Peyer's patch (tissue), 4 donors: ENCODE results near the gene PHPT1. TPM values are rescaled to one million over a fixed set of nuclear protein-coding genes. Genes with fewer than 3 reads are reported as not detected.
"Not testable (repeated sequence)": the region's sequence is repeated elsewhere in the genome, so short reads cannot be mapped to it uniquely, and the experiment has no call there.

ENCODE experiments used
- DNase-seq, 3 donors: peaks; one replicate each; pipeline ENCODE4 v3.0.0-alpha.2; 2017 to 2019
- H3K27ac ChIP-seq, 4 donors: fragments of 200-600 bp; sonication (generic); one replicate each; pipeline ENCODE4 v1.5.1; 2016 to 2019
- H3K27me3 ChIP-seq, 2 donors: fragments of 200-600 bp; sonication (generic); one replicate each; pipeline ENCODE4 v1.5.1; 2019
- H3K36me3 ChIP-seq, 3 donors: fragments of 200-600 bp; sonication (generic); one replicate each; pipeline ENCODE4 v1.5.1; 2016 to 2019
- H3K4me1 ChIP-seq, 4 donors: fragments of 200-600 bp; sonication (generic); one replicate each; pipeline ENCODE4 v1.5.1; 2016 to 2019
- H3K4me3 ChIP-seq, 4 donors: fragments of 200-600 bp; sonication (generic); 1 replicate in 3 of 4; 2 replicates in 1 of 4; pipeline ENCODE4 v1.5.1; 2016 to 2019; ENCODE audit warnings: mild to moderate bottlenecking in 1 of 4
- H3K9me3 ChIP-seq, 4 donors: fragments of 200-600 bp; sonication (generic); one replicate each; pipeline ENCODE4 v1.5.1; 2016 to 2019; ENCODE audit warnings: mild to moderate bottlenecking in 1 of 4
- CTCF ChIP-seq, 6 experiments: fragments of 450-650 bp in 4 of 6; fragments of 200-600 bp in 2 of 6; sonication (generic) in 1 of 6; IDR thresholded peaks; one replicate each; pipeline ENCODE4 v1.5.1; 2017 to 2019; ENCODE audit warnings: antibody characterized with exemption in 6 of 6, mild to moderate bottlenecking in 3 of 6, moderate library complexity in 1 of 6
- POLR2A ChIP-seq, 2 donors: fragments of 450-650 bp; IDR thresholded peaks; one replicate each; pipeline ENCODE4 v1.5.1; 2017; ENCODE audit warnings: antibody characterized with exemption in 2 of 2, mild to moderate bottlenecking in 2 of 2, moderate library complexity in 2 of 2
- total RNA-seq, 4 donors: library from RNA; depleted of rRNA; stranded (reverse); fragments of >200 nt; gene quantifications; one replicate each; pipeline ENCODE4 v1.1.0, GENCODE V29; 2016

The PHPT1 gene
- total RNA-seq, 4 donors from 2014 or later, result 66.0 to 120 (median 96.5) TPM

GRCh38 chr9:136843801-136844740 is 5.1 kb upstream of the PHPT1 start:
- H3K4me1 ChIP-seq, result peaks cover 17 to 65% (median 35%) of the 10 kb centered on the region in 4 donors
- H3K4me3 ChIP-seq, result peak overlapping the region in 3 of 4 donors; percentile 55 to 65 (median 60)
- DNase-seq, result peak in 2 of 3 donors; percentile 57 to 78
- peaks cover 0 to 15% (median 0%) of the 10 kb centered on the region in 3 donors for H3K36me3 ChIP-seq
- H3K27me3 ChIP-seq, result peaks cover 0 to 16% of the 10 kb centered on the region in 2 donors
- TF ChIP-seq CTCF (IDR thresholded peaks at IDR 0.05), result peak; percentile 66 to 88 (median 76)
- H3K9me3 ChIP-seq, result not testable (repeated sequence)
- H3K27ac ChIP-seq, result peak overlapping the region in 1 of 4 donors; percentile 95

GRCh38 chr9:136844761-136845464 is 4.3 kb upstream of the PHPT1 start:
- H3K4me3 ChIP-seq, result no peak overlapping the region
- no peaks in the 10 kb centered on the region for H3K9me3 ChIP-seq
- H3K4me1 ChIP-seq, result peaks cover 20 to 60% (median 37%) of the 10 kb centered on the region in 4 donors
- TF ChIP-seq POLR2A (IDR thresholded peaks at IDR 0.05), result no peak
- no peak for TF ChIP-seq CTCF (IDR thresholded peaks at IDR 0.05)
- peaks cover 0 to 16% of the 10 kb centered on the region in 2 donors for H3K27me3 ChIP-seq
- H3K27ac ChIP-seq, result no peak overlapping the region
- H3K36me3 ChIP-seq, result peaks cover 0 to 7% (median 0%) of the 10 kb centered on the region in 3 donors
- DNase-seq, result no peak

- Histone ChIP-seq H3K4me1 (peaks cover 22 to 60% (median 41%) of the 10 kb centered on the region in 4 donors), H3K9me3 (no peaks in the 10 kb centered on the region), H3K36me3 (peaks cover 0 to 7% (median 0%) of the 10 kb centered on the region in 3 donors), H3K27me3 (peaks cover 0 to 16% of the 10 kb centered on the region in 2 donors), H3K4me3 (no peak overlapping the region), H3K27ac (no peak overlapping the region)
- TF ChIP-seq POLR2A (IDR thresholded peaks at IDR 0.05) (no peak), CTCF (IDR thresholded peaks at IDR 0.05) (no peak)
- no peak for DNase-seq
Observed at GRCh38 chr9:136845465-136846260, 3.5 kb upstream of the PHPT1 start.

- no peak for TF ChIP-seq POLR2A (IDR thresholded peaks at IDR 0.05)
- no peak for TF ChIP-seq CTCF (IDR thresholded peaks at IDR 0.05)
- peaks cover 0 to 16% of the 10 kb centered on the region in 2 donors for H3K27me3 ChIP-seq
- no peak for DNase-seq
- H3K4me3 ChIP-seq, result peak overlapping the region; percentile 73 to 84 (median 78)
- no peaks in the 10 kb centered on the region for H3K9me3 ChIP-seq
- H3K4me1 ChIP-seq, result peaks cover 22 to 61% (median 41%) of the 10 kb centered on the region in 4 donors
- peak overlapping the region in 1 of 4 donors; percentile 97 for H3K27ac ChIP-seq
- H3K36me3 ChIP-seq, result peaks cover 0 to 11% (median 0%) of the 10 kb centered on the region in 3 donors
Observed at GRCh38 chr9:136846376-136847087, 2.7 kb upstream of the PHPT1 start.
